Heart left ventricle (tissue), 13 donors: ENCODE data around the gene DOCK1.

Experiments used
- CTCF ChIP-seq, 12 donors: fragments of 200-600 bp; sonication (generic) in 4 of 12; IDR thresholded peaks; one replicate each; pipeline versions ENCODE4 v1.5.0 to v1.8.0; 2018 to 2022; ENCODE audit warnings: antibody characterized with exemption in 12 of 12, mild to moderate bottlenecking in 5 of 12
- POLR2A ChIP-seq, 2 donors: fragments of 450-650 bp; IDR thresholded peaks; one replicate each; pipeline ENCODE4 v1.6.1; 2017; ENCODE audit warnings: antibody characterized with exemption in 2 of 2, mild to moderate bottlenecking in 2 of 2, moderate library complexity in 2 of 2
- donor health status: ischemic (EF 13 %, LVEDD 7.1; RV severe dilation, severe dysfunction).
- donor health status: DM: no; HTN: yes; CAD: no.
- donor health status: DM: no; HTN: no; CAD: no.
- donor health status: ischemic (EF 25% LVEDD 6.9; RV normal size, moderate dysfunction).
- donor health status: ischemic (EF 25% LVEDD 5.7; RV mildly dilated, moderate dysfunction).
- donor health status: ischemic (EF 35%, LVEDD 5.7; RV mildly dilated, moderate dysfunction).
- donor health status: nonischemic (EF 11% LVEDD 7.7; RV severe dilation, severe dysfunction).
- donor health status: DM: yes; HTN: yes; CAD: no.
- donor health status: PGD.
- donor health status: ischemic (EF 29% LVEDD 5.4; RV normal size, mild dysfunction).
- donor health status: nonischemic (EF 23%, LVEDD 6.1; RV moderate dilation, normal function).

- TF ChIP-seq CTCF (IDR thresholded peaks at IDR 0.05), result no peak
- no peak for TF ChIP-seq POLR2A (IDR thresholded peaks at IDR 0.05)
Measured at GRCh38 chr10:127257395-127257794, 352.2 kb downstream of the DOCK1 start.
